GM12878 (cell line): ENCODE measurements around the gene OSCP1. TPM values are rescaled to one million over a fixed set of nuclear protein-coding genes. Genes with fewer than 3 reads are reported as not detected.
"Not testable (repeated sequence)": the region's sequence is repeated elsewhere in the genome, so short reads cannot be mapped to it uniquely, and the experiment has no call there.

Source experiments
- ATAC-seq: fragments of 200-7000 bp; cut with Tn5 transposase; 3 replicates; pipeline ENCODE4 v1.9.1; 2020; ENCODE audit warnings: mild to moderate bottlenecking, moderate library complexity
- BruUV-seq: library from RNA; stranded (reverse); fragments of 400-500 nt; replicated peaks from 2 replicates; lab custom pipeline; 2021; lab: Mats Ljungman, UMichigan
- CTCF ChIA-PET: fragments of 300-600 bp; sonication (Branson Sonifier 250); formaldehyde crosslinking; extraction: SDS; loops from one replicate; lab custom pipeline; 2021; ENCODE audit warnings: inconsistent platforms; lab: Yijun Ruan, JAX
- POLR2A ChIA-PET: fragments of 350-600 bp; formaldehyde crosslinking; extraction: SDS; loops from one replicate; lab custom pipeline; 2021; ENCODE audit warnings: inconsistent platforms; lab: Charles Lee
- RAD21 ChIA-PET: fragments of 300-600 bp; sonication (Branson Sonifier 250); formaldehyde crosslinking; loops from one replicate; lab custom pipeline; 2023; ENCODE audit warnings: antibody characterized with exemption; ENCODE audit not compliant: unreplicated experiment; lab: Charles Lee
- SMC1A ChIA-PET: fragments of 300-600 bp; sonication (Branson Sonifier 250); formaldehyde crosslinking; loops from one replicate; lab custom pipeline; 2023; ENCODE audit not compliant: unreplicated experiment, uncharacterized antibody; lab: Charles Lee
- DNase-seq: peaks from one replicate; pipeline ENCODE4 v3.0.0-alpha.2; 2011; ENCODE audit warnings: low read depth, low spot score
- FAIRE-seq: peaks from 3 replicates; lab custom pipeline; 2011; peaks lifted over from hg19 to GRCh38; lab: Jason Lieb, UNC
- H2AFZ ChIP-seq: 2 replicates; pipeline ENCODE4 v1.6.0; 2011; ENCODE audit warnings: low read depth, low read length, control low read depth; ENCODE audit not compliant: control insufficient read depth
- H3K27ac ChIP-seq: 2 replicates; pipeline ENCODE4 v1.5.1; 2011; ENCODE audit warnings: control low read depth; ENCODE audit not compliant: control insufficient read depth, insufficient read depth
- H3K27me3 ChIP-seq, 2 experiments: replicated peaks in 1 of 2; 2 replicates each; pipeline versions ENCODE4 v1.6.0 to v1.6.1; 2011; ENCODE audit warnings: low read length in 1 of 2; ENCODE audit not compliant: control insufficient read depth in 2 of 2, insufficient read depth in 2 of 2
- H3K36me3 ChIP-seq, 2 experiments: 2 replicates each; pipeline ENCODE4 v1.5.1; 2011; ENCODE audit warnings: low read length in 1 of 2; ENCODE audit not compliant: control insufficient read depth in 2 of 2, insufficient read depth in 2 of 2
- H3K4me1 ChIP-seq: 2 replicates; pipeline ENCODE4 v1.6.1; 2011; ENCODE audit warnings: mild to moderate bottlenecking, low read length, moderate library complexity, mixed read lengths; ENCODE audit not compliant: control insufficient read depth, insufficient read depth
- H3K4me2 ChIP-seq: 2 replicates; pipeline ENCODE4 v1.6.0; 2011; ENCODE audit warnings: control low read depth; ENCODE audit not compliant: control insufficient read depth, insufficient read depth
- H3K4me3 ChIP-seq: fragments of 200-600 bp; sonication (generic); 2 replicates; pipeline ENCODE4 v1.5.1; 2016
- H3K79me2 ChIP-seq: 2 replicates; pipeline ENCODE4 v1.6.0; 2011; ENCODE audit warnings: low read length; ENCODE audit not compliant: control insufficient read depth, insufficient read depth
- H3K9ac ChIP-seq: 2 replicates; pipeline ENCODE4 v1.8.0; 2011; ENCODE audit warnings: low read length, control low read depth, mixed read lengths; ENCODE audit not compliant: control insufficient read depth, insufficient read depth
- H3K9me3 ChIP-seq: replicated peaks from 3 replicates; pipeline ENCODE4 v1.5.1; 2011; ENCODE audit warnings: mild to moderate bottlenecking, low read length; ENCODE audit not compliant: control insufficient read depth, insufficient read depth
- H4K20me1 ChIP-seq: 2 replicates; pipeline ENCODE4 v1.6.0; 2011; ENCODE audit not compliant: control insufficient read depth, insufficient read depth
- EP300 ChIP-seq, 2 experiments: fragments of 150-350 bp in 1 of 2; IDR thresholded peaks; 2 replicates each; pipeline ENCODE4 v1.6.1; 2011 to 2012; ENCODE audit warnings: low read depth in 2 of 2, low read length in 2 of 2, borderline replicate concordance in 1 of 2, improper control_type of control experiment in 1 of 2, inconsistent platforms in 1 of 2; ENCODE audit not compliant: control insufficient read depth in 1 of 2
- HDAC2 ChIP-seq: fragments of 200-600 bp; sonication (generic); IDR thresholded peaks from 2 replicates; pipeline ENCODE4 v1.6.1; 2017
- JUNB ChIP-seq: IDR thresholded peaks from 2 replicates; pipeline ENCODE4 v1.6.1; 2016; ENCODE audit warnings: antibody characterized with exemption, mild to moderate bottlenecking
- JUND ChIP-seq: IDR thresholded peaks from 2 replicates; pipeline ENCODE4 v1.6.1; 2012; ENCODE audit warnings: low read depth, mild to moderate bottlenecking, low read length, improper control_type of control experiment, moderate library complexity
- PAX8 ChIP-seq: fragments of 450-650 bp; IDR thresholded peaks from 2 replicates; pipeline ENCODE4 v1.6.1; 2017; ENCODE audit warnings: mild to moderate bottlenecking, moderate library complexity
- POU2F2 ChIP-seq: IDR thresholded peaks from 3 replicates; pipeline ENCODE4 v1.6.1; 2011; ENCODE audit warnings: low read depth, mild to moderate bottlenecking, low read length, borderline replicate concordance
- RCOR1 ChIP-seq: conservative IDR thresholded peaks from 2 replicates; pipeline ENCODE4 v1.6.1; 2012; ENCODE audit warnings: low read depth, low read length, improper control_type of control experiment
- RELA ChIP-seq: fragments of 450-650 bp; IDR thresholded peaks from 2 replicates; pipeline ENCODE4 v1.8.0; 2014; ENCODE audit warnings: borderline replicate concordance; ENCODE audit not compliant: partially characterized antibody
- SMC3 ChIP-seq: IDR thresholded peaks from 2 replicates; pipeline ENCODE4 v1.6.1; 2011; ENCODE audit warnings: low read length, improper control_type of control experiment, borderline replicate concordance
- ZBED1 ChIP-seq: IDR thresholded peaks from 2 replicates; pipeline ENCODE4 v1.6.1; 2016; ENCODE audit warnings: borderline replicate concordance
- WGBS: methylation state at CpG from one replicate; pipeline ENCODE4 v1.1.6; 2016; ENCODE audit warnings: low lambda C conversion rate; ENCODE audit not compliant: insufficient replicate concordance, insufficient coverage; ENCODE audit errors: missing lambda C conversion rate; 5-methylcytosine and 5-hydroxymethylcytosine counted together
- in situ Hi-C: fragments of 300-500 bp; cut with MboI; formaldehyde crosslinking; loops from 9 replicates; pipeline ENCODE4 v1.14.3; 2018; ENCODE audit warnings: mixed read lengths
- intact Hi-C: fragments of 100-400 bp; cut with micrococcal nuclease; formaldehyde crosslinking; loops from one replicate; pipeline ENCODE4 v1.14.2; 2022; ENCODE audit not compliant: unreplicated experiment
- polyA plus RNA-seq, 11 experiments: library from polyadenylated mRNA; depleted of rRNA in 4 of 11; unstranded in 6 of 11; stranded (reverse) in 5 of 11; fragments of >200 nt; fragmentation: Nextera tagmentation in 4 of 11; fragmentation: Illumina TruSeq in 1 of 11; extraction: Ambion mirVana in 4 of 11; extraction: Trizol in 1 of 11; gene quantifications; 1 replicate in 1 of 11; 2 replicates in 10 of 11; pipeline versions ENCODE4 v1.2.1 to v1.2.3, GENCODE V29; 2011 to 2016; ENCODE audit warnings: inconsistent platforms in 2 of 11, missing spikeins in 2 of 11, low read depth in 1 of 11
- total RNA-seq, 4 experiments: library from RNA; depleted of rRNA in 3 of 4; stranded (reverse); fragments of >200 nt in 3 of 4; fragmentation: Illumina TruSeq in 1 of 4; extraction: Trizol in 1 of 4; gene quantifications; 2 replicates each; pipeline versions ENCODE4 v1.2.1 to v1.2.3, GENCODE V29; 2013 to 2021
- TF ChIP-seq, protein P1 (sequence below): IDR thresholded peaks from 2 replicates; pipeline ENCODE4 v1.6.1; 2012; ENCODE audit warnings: low read depth, low read length, improper control_type of control experiment

The OSCP1 gene
- total and polyA plus RNA-seq, 10 of the 15 experiments (the other 5 are each of a cell fraction or from before 2014, with no cell fraction given), result 1.8 to 5.9 (median 3.0) TPM

DNA sequence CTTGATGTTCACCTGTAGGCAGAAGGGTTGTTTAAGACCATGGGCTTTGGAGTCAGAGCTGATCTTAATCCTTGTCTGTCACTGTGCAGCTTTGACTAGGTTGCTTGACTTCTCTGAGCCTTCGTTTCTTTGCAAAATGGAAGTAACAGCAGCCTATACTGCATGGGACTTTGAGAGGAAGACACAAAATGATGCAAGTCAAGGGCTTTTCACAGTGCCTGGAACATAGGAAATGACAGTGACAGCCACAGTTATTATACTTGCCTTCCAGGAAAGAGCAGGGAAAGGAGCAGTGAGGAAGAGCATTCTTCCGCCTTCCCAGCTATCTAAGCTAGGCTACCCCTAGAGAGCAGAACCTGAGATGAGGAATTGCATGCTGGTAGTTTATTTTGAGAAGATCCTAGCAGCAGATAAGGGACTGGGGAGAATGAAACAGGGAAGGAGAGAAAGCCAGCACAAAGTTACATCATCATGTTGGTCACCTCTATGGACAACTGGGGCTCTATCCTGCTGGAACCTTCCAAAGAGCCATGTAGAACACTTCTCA is 29.3 kb upstream of the OSCP1 start (continued):
- TF ChIP-seq JUNB (no peak), RELA (no peak), EP300 (IDR thresholded peaks at IDR 0.05; ENCODE audit: borderline replicate concordance in 1 of 2, control insufficient read depth in 1 of 2, low read depth in 2 of 2, low read length in 2 of 2) (no peak), PAX8 (no peak), HDAC2 (no peak)
- TF ChIP-seq, all 136 proteins: peak for 0

DNA sequence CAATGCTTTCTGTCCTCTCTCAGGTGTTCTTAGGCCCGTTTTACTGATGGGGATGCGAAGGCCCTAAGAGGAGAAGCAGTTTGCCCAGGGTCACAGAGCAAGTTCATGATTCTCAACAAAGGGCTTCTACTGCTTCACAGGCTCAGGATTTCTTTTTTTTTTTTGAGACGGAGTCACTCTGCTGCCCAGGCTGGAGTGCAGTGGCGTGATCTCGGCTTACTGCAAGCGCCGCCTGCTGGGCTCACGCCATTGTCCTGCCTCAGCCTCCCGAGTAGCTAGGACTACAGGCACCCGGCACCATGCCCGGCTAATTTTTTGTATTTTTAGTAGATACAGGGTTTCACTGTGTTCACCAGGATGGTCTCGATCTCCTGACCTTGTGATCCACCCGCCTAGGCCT is 27.4 kb upstream of the OSCP1 start:
- H3K4me3 ChIP-seq, H3K4me2 ChIP-seq, in situ Hi-C loops, H3K27me3 ChIP-seq, H2AFZ ChIP-seq, H3K79me2 ChIP-seq, H3K9me3 ChIP-seq, POLR2A ChIA-PET, ATAC-seq, BruUV-seq, intact Hi-C loops, SMC1A ChIA-PET, DNase-seq, H3K27ac ChIP-seq, CTCF ChIA-PET, FAIRE-seq, H3K9ac ChIP-seq, RAD21 ChIA-PET, H3K36me3 ChIP-seq, H4K20me1 ChIP-seq: not testable (repeated sequence)
- WGBS, result 70% methylated on average over 13 of the region's 13 CpGs
- peaks cover 16% of the 10 kb centered on the region for H3K4me1 ChIP-seq

DNA sequence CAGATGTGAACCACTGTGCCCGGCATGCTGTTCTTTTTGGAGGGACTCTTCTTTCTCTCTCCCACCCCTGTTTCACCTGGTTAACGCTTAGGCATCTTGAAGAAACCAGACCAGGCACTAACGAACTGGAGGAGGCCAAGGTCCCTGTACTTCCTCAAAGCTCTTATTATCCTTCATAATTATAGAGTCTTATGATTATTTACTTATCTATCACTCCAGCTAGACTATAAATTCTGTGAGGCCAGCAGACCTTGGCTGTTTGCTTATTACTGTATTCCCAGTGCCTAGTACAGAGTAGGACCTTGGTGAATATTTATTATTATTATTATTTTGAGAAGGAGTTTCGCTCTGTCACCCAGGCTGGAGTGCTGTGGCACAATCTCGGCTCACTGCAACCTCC is 26.7 kb upstream of the OSCP1 start:
- WGBS, result 35% methylated on average over 5 of the region's 5 CpGs
- Histone ChIP-seq H3K9ac (no peak overlapping the region), H4K20me1 (no peaks in the 10 kb centered on the region), H3K9me3 (no peaks in the 10 kb centered on the region), H3K4me2 (no peak overlapping the region), H3K4me3 (no peak overlapping the region), H3K27me3 (no peaks in the 10 kb centered on the region; a peak in 1 of 4 replicates), H3K27ac (no peak overlapping the region), H3K79me2 (no peaks in the 10 kb centered on the region), H2AFZ (no peak overlapping the region), H3K36me3 (no peaks in the 10 kb centered on the region), H3K4me1 (peaks cover 16% of the 10 kb centered on the region)
- FAIRE-seq (no peak), ATAC-seq (no peak), DNase-seq (no peak)
- no TSS peak for BruUV-seq
- ChIA-PET POLR2A (interaction anchor here (0.6 to 0.8 kb wide), 2 partner anchors 9 to 11 kb away, joined by 3 to 4 read pairs; no protein-coding TSS in a partner anchor), CTCF (interaction anchor here (0.7 to 0.8 kb wide), 2 partner anchors 41 to 940 kb away, joined by 3 read pairs; no protein-coding TSS in a partner anchor), RAD21 (interaction anchor here (1.0 kb wide), 1 partner anchor 134 kb away, joined by 3 read pairs; no protein-coding TSS in a partner anchor), SMC1A (no interaction called here)
- in situ Hi-C loops, result no loop called here
- intact Hi-C loops, result no loop called here
- no peak for TF ChIP-seq POU2F2
- no peak for TF ChIP-seq RCOR1
- TF ChIP-seq ZBED1, result no peak
- TF ChIP-seq, protein P1, sequence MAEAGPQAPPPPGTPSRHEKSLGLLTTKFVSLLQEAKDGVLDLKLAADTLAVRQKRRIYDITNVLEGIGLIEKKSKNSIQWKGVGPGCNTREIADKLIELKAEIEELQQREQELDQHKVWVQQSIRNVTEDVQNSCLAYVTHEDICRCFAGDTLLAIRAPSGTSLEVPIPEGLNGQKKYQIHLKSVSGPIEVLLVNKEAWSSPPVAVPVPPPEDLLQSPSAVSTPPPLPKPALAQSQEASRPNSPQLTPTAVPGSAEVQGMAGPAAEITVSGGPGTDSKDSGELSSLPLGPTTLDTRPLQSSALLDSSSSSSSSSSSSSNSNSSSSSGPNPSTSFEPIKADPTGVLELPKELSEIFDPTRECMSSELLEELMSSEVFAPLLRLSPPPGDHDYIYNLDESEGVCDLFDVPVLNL, result no peak
- no peak for TF ChIP-seq JUND
- TF ChIP-seq SMC3, result no peak
